Gastrocnemius medialis (tissue), 4 donors: ENCODE measurements around the gene ULBP2. TPM values are rescaled to one million over a fixed set of nuclear protein-coding genes. Genes with fewer than 3 reads are reported as not detected.
"Not testable (repeated sequence)": the region's sequence is repeated elsewhere in the genome, so short reads cannot be mapped to it uniquely, and the experiment has no call there.

ENCODE experiments used
- ATAC-seq, 2 donors: fragments of 150-250 bp; one replicate each; pipeline ENCODE4 v1.9.1; 2016
- DNase-seq, 2 donors: peaks; one replicate each; pipeline ENCODE4 v3.0.0-alpha.2; 2019
- H3K27ac ChIP-seq, 4 donors: fragments of 200-600 bp; sonication (generic); 1 replicate in 1 of 4; 2 replicates in 3 of 4; pipeline ENCODE4 v1.5.1; 2016 to 2018; ENCODE audit warnings: mild to moderate bottlenecking in 2 of 4, moderate library complexity in 1 of 4
- H3K27me3 ChIP-seq, 3 donors: fragments of 200-600 bp; sonication (generic) in 2 of 3; 1 replicate in 1 of 3; 2 replicates in 2 of 3; pipeline versions ENCODE4 v1.5.1 to v1.6.0; 2016 to 2019; ENCODE audit warnings: mild to moderate bottlenecking in 1 of 3, moderate library complexity in 1 of 3
- H3K36me3 ChIP-seq, 2 donors: fragments of 200-600 bp; sonication (generic) in 1 of 2; one replicate each; pipeline ENCODE4 v1.5.1; 2017 to 2018
- H3K4me1 ChIP-seq, 2 donors: fragments of 200-600 bp; sonication (generic) in 1 of 2; one replicate each; pipeline ENCODE4 v1.5.1; 2016 to 2017; ENCODE audit warnings: mild to moderate bottlenecking in 2 of 2
- H3K4me3 ChIP-seq, 4 donors: fragments of 200-600 bp; sonication (generic) in 3 of 4; 1 replicate in 1 of 4; 2 replicates in 3 of 4; pipeline ENCODE4 v1.5.1; 2016 to 2019; ENCODE audit warnings: mild to moderate bottlenecking in 2 of 4
- H3K9me3 ChIP-seq, 3 donors: fragments of 200-600 bp; sonication (generic) in 2 of 3; 1 replicate in 1 of 3; 2 replicates in 2 of 3; pipeline ENCODE4 v1.5.1; 2016 to 2019
- POLR2A ChIP-seq, 2 donors: fragments of 450-650 bp; IDR thresholded peaks; one replicate each; pipeline ENCODE4 v1.6.1; 2017; ENCODE audit warnings: antibody characterized with exemption in 2 of 2, mild to moderate bottlenecking in 2 of 2, moderate library complexity in 2 of 2
- in situ Hi-C, 4 donors: fragments of 200-750 bp; cut with MboI; loops; one replicate each; pipeline versions ENCODE4 v1.15.0 to v1.8.0; 2017; ENCODE audit warnings: low sequenced_read_pairs in 4 of 4
- intact Hi-C: fragments of 100-400 bp; cut with DNase I; formaldehyde crosslinking; loops from one replicate; pipeline ENCODE4 v1.15.1; 2023; ENCODE audit warnings: low total_unique reads
- total RNA-seq, 4 donors: library from RNA; depleted of rRNA; stranded (reverse); fragments of >200 nt; gene quantifications; one replicate each; pipeline versions ENCODE4 v1.1.0 to v1.2.3, GENCODE V29; 2016
- TF ChIP-seq, protein P1 (sequence below), 5 experiments: fragments of 450-650 bp in 3 of 5; fragments of 200-600 bp in 2 of 5; sonication (generic) in 2 of 5; IDR thresholded peaks in 4 of 5; conservative IDR thresholded peaks in 1 of 5; 1 replicate in 4 of 5; 2 replicates in 1 of 5; pipeline ENCODE4 v1.5.1; 2016 to 2019; ENCODE audit warnings: antibody characterized with exemption in 5 of 5, mild to moderate bottlenecking in 3 of 5, moderate library complexity in 3 of 5

The ULBP2 gene
- total RNA-seq, 4 donors from 2014 or later, result 0.44 to 0.49 TPM; not detected in 2

DNA sequence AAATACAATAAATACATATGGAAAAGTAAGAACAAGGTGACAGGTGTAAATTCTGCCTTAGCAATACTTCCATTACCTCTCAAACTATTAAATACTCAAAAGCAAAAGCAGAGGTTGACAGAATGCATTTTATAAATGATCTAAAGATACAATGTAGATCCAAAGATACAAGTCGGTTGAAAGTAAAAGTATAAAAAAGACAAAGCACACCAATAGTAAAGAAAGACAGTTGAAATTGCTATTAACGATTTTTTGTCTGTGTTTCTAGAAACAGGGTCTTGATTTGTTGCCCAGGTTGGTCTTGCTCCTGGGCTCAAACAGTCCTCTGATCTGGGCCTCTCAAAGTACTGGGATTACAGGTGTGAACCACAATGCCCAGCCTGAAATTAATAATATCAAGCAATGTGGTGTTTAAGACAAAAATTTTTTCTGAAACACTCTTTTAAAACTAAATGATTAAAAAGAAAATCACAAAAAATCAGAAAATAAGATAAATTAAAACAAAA, 45.8 kb downstream of the ULBP2 start:
- ATAC-seq (no peak), DNase-seq (no peak)
- in situ Hi-C loops, result no loop called here
- Histone ChIP-seq H3K4me1 (peaks cover 5 to 22% of the 10 kb centered on the region in 2 donors), H3K27ac (no peak overlapping the region), H3K4me3 (no peak overlapping the region), H3K36me3 (no peaks in the 10 kb centered on the region), H3K27me3 (peaks cover 89 to 92% (median 90%) of the 10 kb centered on the region in 3 donors), H3K9me3 (peaks cover 0 to 4% (median 0%) of the 10 kb centered on the region in 3 donors)
- intact Hi-C loops, result no loop called here
- TF ChIP-seq, protein P1, sequence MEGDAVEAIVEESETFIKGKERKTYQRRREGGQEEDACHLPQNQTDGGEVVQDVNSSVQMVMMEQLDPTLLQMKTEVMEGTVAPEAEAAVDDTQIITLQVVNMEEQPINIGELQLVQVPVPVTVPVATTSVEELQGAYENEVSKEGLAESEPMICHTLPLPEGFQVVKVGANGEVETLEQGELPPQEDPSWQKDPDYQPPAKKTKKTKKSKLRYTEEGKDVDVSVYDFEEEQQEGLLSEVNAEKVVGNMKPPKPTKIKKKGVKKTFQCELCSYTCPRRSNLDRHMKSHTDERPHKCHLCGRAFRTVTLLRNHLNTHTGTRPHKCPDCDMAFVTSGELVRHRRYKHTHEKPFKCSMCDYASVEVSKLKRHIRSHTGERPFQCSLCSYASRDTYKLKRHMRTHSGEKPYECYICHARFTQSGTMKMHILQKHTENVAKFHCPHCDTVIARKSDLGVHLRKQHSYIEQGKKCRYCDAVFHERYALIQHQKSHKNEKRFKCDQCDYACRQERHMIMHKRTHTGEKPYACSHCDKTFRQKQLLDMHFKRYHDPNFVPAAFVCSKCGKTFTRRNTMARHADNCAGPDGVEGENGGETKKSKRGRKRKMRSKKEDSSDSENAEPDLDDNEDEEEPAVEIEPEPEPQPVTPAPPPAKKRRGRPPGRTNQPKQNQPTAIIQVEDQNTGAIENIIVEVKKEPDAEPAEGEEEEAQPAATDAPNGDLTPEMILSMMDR (IDR thresholded peaks at IDR 0.05 in 4 of 5, conservative IDR thresholded peaks at IDR 0.05 in 1 of 5), result no peak
- no peak for TF ChIP-seq POLR2A (IDR thresholded peaks at IDR 0.05)

DNA sequence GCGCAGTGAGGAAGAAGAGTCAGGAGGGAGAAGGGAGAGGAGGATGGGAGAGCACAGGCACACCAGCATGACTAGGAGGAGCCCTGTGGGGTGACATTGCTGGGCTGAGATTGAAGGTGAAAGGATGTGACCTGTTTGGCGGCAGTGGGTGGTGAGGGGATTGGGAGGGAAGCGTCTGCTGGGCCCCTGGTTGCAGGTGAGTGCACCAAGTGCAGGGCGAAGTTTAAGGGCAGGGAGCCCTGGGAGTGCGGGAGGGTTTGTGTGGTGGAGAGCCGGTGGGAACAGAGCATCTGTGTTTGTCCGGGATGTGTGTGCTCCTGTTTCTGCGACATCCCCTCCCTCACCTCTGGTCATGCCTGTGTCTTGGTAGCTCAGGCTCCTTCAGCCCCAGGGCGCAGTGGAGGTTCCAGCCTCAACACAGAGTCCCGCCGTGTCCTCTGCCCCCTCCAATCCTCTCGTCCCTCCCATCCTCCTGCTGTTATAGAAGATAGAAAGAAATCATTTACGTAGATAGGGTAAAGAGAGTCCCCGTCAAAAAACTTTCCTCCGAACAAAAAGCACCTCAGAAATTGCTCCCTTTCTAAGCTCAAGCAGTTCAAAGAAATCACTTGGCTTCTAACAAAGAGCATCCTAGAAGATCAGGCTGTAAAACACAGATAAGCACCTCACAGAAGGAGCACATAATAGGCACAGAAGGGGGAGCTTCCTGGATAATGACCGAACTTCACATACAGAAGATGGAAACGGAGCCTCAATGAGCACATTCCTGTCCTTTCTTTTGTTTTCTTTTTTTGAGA, 46.9 kb downstream of the ULBP2 start:
- TF ChIP-seq POLR2A (IDR thresholded peaks at IDR 0.05), result no peak
- TF ChIP-seq, protein P1 (IDR thresholded peaks at IDR 0.05 in 4 of 5, conservative IDR thresholded peaks at IDR 0.05 in 1 of 5), result no peak
- no peaks in the 10 kb centered on the region for H3K36me3 ChIP-seq
- H3K27ac ChIP-seq, result no peak overlapping the region
- DNase-seq (no peak), ATAC-seq (no peak)
- intact Hi-C loops (no loop called here), in situ Hi-C loops (no loop called here)
- peaks cover 5 to 22% of the 10 kb centered on the region in 2 donors for H3K4me1 ChIP-seq
- peaks cover 91 to 94% (median 93%) of the 10 kb centered on the region in 3 donors for H3K27me3 ChIP-seq
- H3K4me3 ChIP-seq, result no peak overlapping the region
- peaks cover 0 to 4% (median 0%) of the 10 kb centered on the region in 3 donors for H3K9me3 ChIP-seq

DNA sequence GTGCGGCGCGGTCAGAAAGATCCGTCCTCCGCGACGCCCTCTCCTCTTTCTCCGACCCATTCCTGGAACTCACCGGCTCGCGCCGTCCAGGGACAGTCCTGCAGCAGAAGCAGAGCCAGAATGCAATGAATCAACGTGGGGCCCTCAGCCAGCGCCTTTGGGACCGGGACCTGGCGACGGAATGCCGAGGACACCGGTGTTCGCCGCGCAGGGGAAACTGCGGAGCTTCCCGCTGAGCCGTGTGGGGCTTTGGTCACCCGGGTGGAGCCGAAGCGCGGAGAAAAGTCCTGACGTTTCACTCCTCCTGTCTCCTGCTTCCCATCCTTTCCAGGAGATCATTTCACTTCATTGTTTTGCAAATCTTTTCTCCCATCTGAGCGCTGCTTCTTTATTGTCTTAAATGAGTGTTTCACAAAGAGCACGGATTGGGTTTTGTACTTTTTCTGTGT, 48.4 kb downstream of the ULBP2 start:
- no peaks in the 10 kb centered on the region for H3K36me3 ChIP-seq
- no peak for ATAC-seq
- H3K9me3 ChIP-seq, result peaks cover 0 to 4% (median 0%) of the 10 kb centered on the region in 3 donors
- H3K27me3 ChIP-seq, result peaks cover 95 to 98% (median 96%) of the 10 kb centered on the region in 3 donors
- DNase-seq, result no peak
- in situ Hi-C loops, result no loop called here
- H3K27ac ChIP-seq, result no peak overlapping the region
- peaks cover 5 to 22% of the 10 kb centered on the region in 2 donors for H3K4me1 ChIP-seq
- H3K4me3 ChIP-seq, result peak overlapping the region in 2 of 4 donors; percentile 6 to 56
- no peak for TF ChIP-seq POLR2A (IDR thresholded peaks at IDR 0.05)
- TF ChIP-seq, protein P1 (IDR thresholded peaks at IDR 0.05 in 4 of 5, conservative IDR thresholded peaks at IDR 0.05 in 1 of 5), result no peak
- intact Hi-C loops, result no loop called here

DNA sequence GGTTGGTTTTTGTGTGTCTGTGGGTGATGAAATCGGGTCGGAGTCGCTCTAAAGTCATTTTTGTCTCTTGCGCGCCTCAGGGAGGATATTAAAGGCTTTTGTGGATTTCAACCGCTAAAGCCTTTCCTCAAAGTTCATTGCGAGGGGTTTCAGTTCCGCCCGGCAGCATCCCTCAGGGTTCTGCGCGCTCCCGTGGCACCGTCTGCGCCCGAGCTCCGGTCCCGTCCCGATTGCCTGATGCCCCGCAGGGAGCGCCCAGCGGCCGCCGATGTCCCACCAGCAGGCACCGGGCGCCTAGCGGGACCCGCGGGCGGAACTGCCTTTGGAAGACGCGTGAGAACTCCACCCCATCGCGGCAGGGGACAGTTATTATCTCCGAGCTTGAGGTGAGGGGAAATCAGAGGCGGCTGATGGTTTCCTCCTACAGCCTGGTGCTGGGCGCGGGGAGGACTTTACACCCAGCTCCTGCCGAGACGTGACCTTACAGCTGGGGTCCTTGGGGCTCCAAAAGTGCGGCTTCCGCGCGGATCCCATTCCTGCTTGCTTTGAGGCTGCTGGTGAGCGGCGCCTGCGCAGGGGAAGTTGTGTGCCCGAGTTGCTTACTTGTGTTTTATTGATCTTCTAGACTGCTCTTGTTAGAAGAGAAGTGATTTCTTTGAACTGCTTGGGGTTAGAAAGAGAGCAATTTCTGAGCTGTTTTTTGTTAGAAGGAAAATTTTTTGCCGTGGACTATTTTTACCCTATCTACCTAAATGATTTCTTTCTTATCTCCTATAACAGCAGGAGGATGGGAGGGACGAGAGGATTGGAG, 49.1 kb downstream of the ULBP2 start:
- Histone ChIP-seq H3K27ac (no peak overlapping the region), H3K27me3 (peaks cover 95 to 97% (median 96%) of the 10 kb centered on the region in 3 donors), H3K4me3 (peak overlapping the region; percentile 2 to 56 (median 14)), H3K4me1 (peaks cover 5 to 22% of the 10 kb centered on the region in 2 donors), H3K9me3 (peaks cover 0 to 4% (median 0%) of the 10 kb centered on the region in 3 donors), H3K36me3 (no peaks in the 10 kb centered on the region)
- ATAC-seq, result no peak
- no peak for DNase-seq
- intact Hi-C loops (no loop called here), in situ Hi-C loops (no loop called here)
- TF ChIP-seq, protein P1 (IDR thresholded peaks at IDR 0.05 in 4 of 5, conservative IDR thresholded peaks at IDR 0.05 in 1 of 5), result no peak
- no peak for TF ChIP-seq POLR2A (IDR thresholded peaks at IDR 0.05)

DNA sequence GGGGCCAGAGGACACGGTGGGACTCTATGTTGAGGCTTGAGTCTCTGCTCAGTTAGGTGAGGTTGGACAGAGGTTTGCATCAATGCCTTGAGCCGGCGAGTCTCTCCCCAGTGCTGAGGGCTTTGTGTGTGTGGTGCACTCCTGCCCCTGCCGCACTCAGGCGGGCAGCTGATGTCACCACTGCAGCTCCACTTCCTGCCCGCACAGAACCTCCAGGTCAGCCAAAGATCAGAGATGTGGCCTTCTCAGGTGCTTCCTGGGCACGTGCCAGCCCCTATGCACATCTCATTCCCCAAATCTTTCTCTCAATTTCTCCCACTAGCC, 49.6 kb downstream of the ULBP2 start:
- Histone ChIP-seq H3K27me3 (peaks cover 91 to 95% (median 95%) of the 10 kb centered on the region in 3 donors), H3K4me1 (peaks cover 5 to 22% of the 10 kb centered on the region in 2 donors)
- ATAC-seq, in situ Hi-C loops, intact Hi-C loops, H3K36me3 ChIP-seq, H3K27ac ChIP-seq, H3K4me3 ChIP-seq, H3K9me3 ChIP-seq, DNase-seq: not testable (repeated sequence)
